ENCODE measurements around the gene NUDT4B. TPM values are rescaled to one million over a fixed set of nuclear protein-coding genes. Genes with fewer than 3 reads are reported as not detected.
"Not testable (repeated sequence)": the region's sequence is repeated elsewhere in the genome, so short reads cannot be mapped to it uniquely, and the experiment has no call there.

The NUDT4B gene
- total RNA-seq, 6 experiments from 2014 or later = 0.83 to 1.1 TPM; not detected in 4

- DNase-seq; H3K4me3 Mint-ChIP-seq; H3K36me3 Mint-ChIP-seq (ENCODE audit: low read depth); H3K27me3 Mint-ChIP-seq (ENCODE audit: insufficient read depth); H3K27ac Mint-ChIP-seq; H3K9me3 Mint-ChIP-seq; H3K4me1 Mint-ChIP-seq (ENCODE audit: low read depth): not testable (repeated sequence)
Observed at GRCh38 chr1:148724872-148725271, 23.7 kb upstream of the NUDT4B start.

- H3K36me3 Mint-ChIP-seq (ENCODE audit: low read depth); H3K4me3 Mint-ChIP-seq; H3K27ac Mint-ChIP-seq; H3K9me3 Mint-ChIP-seq; H3K27me3 Mint-ChIP-seq (ENCODE audit: insufficient read depth); H3K4me1 Mint-ChIP-seq (ENCODE audit: low read depth); DNase-seq: not testable (repeated sequence)
Observed at GRCh38 chr1:148727862-148728261, 20.7 kb upstream of the NUDT4B start.

- H3K9me3 Mint-ChIP-seq; H3K4me1 Mint-ChIP-seq (ENCODE audit: low read depth); H3K27ac Mint-ChIP-seq; H3K27me3 Mint-ChIP-seq (ENCODE audit: insufficient read depth); DNase-seq; H3K36me3 Mint-ChIP-seq (ENCODE audit: low read depth); H3K4me3 Mint-ChIP-seq: not testable (repeated sequence)
Observed at GRCh38 chr1:148729128-148729527, 19.4 kb upstream of the NUDT4B start.

- not testable (repeated sequence) for H3K4me3 Mint-ChIP-seq; DNase-seq; H3K9me3 Mint-ChIP-seq; H3K27me3 Mint-ChIP-seq (ENCODE audit: insufficient read depth); H3K27ac Mint-ChIP-seq; H3K36me3 Mint-ChIP-seq (ENCODE audit: low read depth); H3K4me1 Mint-ChIP-seq (ENCODE audit: low read depth)
Observed at GRCh38 chr1:148729541-148729940, 19.0 kb upstream of the NUDT4B start.

GRCh38 chr1:148732277-148732676, 16.3 kb upstream of the NUDT4B start:
- H3K4me3 Mint-ChIP-seq; H3K36me3 Mint-ChIP-seq (ENCODE audit: low read depth); H3K27ac Mint-ChIP-seq; DNase-seq; H3K27me3 Mint-ChIP-seq (ENCODE audit: insufficient read depth); H3K4me1 Mint-ChIP-seq (ENCODE audit: low read depth); H3K9me3 Mint-ChIP-seq: not testable (repeated sequence)

- H3K27me3 Mint-ChIP-seq (ENCODE audit: insufficient read depth); H3K9me3 Mint-ChIP-seq; H3K4me1 Mint-ChIP-seq (ENCODE audit: low read depth); H3K27ac Mint-ChIP-seq; DNase-seq; H3K4me3 Mint-ChIP-seq; H3K36me3 Mint-ChIP-seq (ENCODE audit: low read depth): not testable (repeated sequence)
Observed at GRCh38 chr1:148733585-148734310, 14.8 kb upstream of the NUDT4B start.

GRCh38 chr1:148734311-148734662, 14.3 kb upstream of the NUDT4B start:
- H3K4me1 Mint-ChIP-seq (ENCODE audit: low read depth) = not testable (repeated sequence)

GRCh38 chr1:148735538-148735937, 13.0 kb upstream of the NUDT4B start:
- not testable (repeated sequence) for H3K27ac Mint-ChIP-seq; H3K36me3 Mint-ChIP-seq (ENCODE audit: low read depth)

More at GRCh38 chr1:148734311-148734662, 14.3 kb upstream of the NUDT4B start:
- not testable (repeated sequence) for H3K4me3 Mint-ChIP-seq; H3K27ac Mint-ChIP-seq; H3K27me3 Mint-ChIP-seq (ENCODE audit: insufficient read depth); H3K9me3 Mint-ChIP-seq; DNase-seq; H3K36me3 Mint-ChIP-seq (ENCODE audit: low read depth)

GRCh38 chr1:148738667-148739066, 9.9 kb upstream of the NUDT4B start:
- H3K4me3 Mint-ChIP-seq; H3K4me1 Mint-ChIP-seq (ENCODE audit: low read depth); H3K36me3 Mint-ChIP-seq (ENCODE audit: low read depth): not testable (repeated sequence)

More at GRCh38 chr1:148735538-148735937, 13.0 kb upstream of the NUDT4B start:
- H3K9me3 Mint-ChIP-seq; H3K4me3 Mint-ChIP-seq; H3K4me1 Mint-ChIP-seq (ENCODE audit: low read depth); DNase-seq; H3K27me3 Mint-ChIP-seq (ENCODE audit: insufficient read depth): not testable (repeated sequence)

GRCh38 chr1:148743200-148743599, 5.4 kb upstream of the NUDT4B start:
- not testable (repeated sequence) for H3K36me3 Mint-ChIP-seq (ENCODE audit: low read depth); H3K4me1 Mint-ChIP-seq (ENCODE audit: low read depth); H3K27ac Mint-ChIP-seq; H3K27me3 Mint-ChIP-seq (ENCODE audit: insufficient read depth); DNase-seq; H3K4me3 Mint-ChIP-seq; H3K9me3 Mint-ChIP-seq

More at GRCh38 chr1:148738667-148739066, 9.9 kb upstream of the NUDT4B start:
- not testable (repeated sequence) for H3K27me3 Mint-ChIP-seq (ENCODE audit: insufficient read depth); H3K27ac Mint-ChIP-seq; H3K9me3 Mint-ChIP-seq; DNase-seq

- not testable (repeated sequence) for H3K9me3 Mint-ChIP-seq; H3K4me3 Mint-ChIP-seq; H3K4me1 Mint-ChIP-seq (ENCODE audit: low read depth); H3K36me3 Mint-ChIP-seq (ENCODE audit: low read depth); DNase-seq; H3K27me3 Mint-ChIP-seq (ENCODE audit: insufficient read depth); H3K27ac Mint-ChIP-seq
Observed at GRCh38 chr1:148743726-148744720, 4.6 kb upstream of the NUDT4B start.

- H3K9me3 Mint-ChIP-seq; H3K4me1 Mint-ChIP-seq (ENCODE audit: low read depth); H3K4me3 Mint-ChIP-seq; DNase-seq; H3K36me3 Mint-ChIP-seq (ENCODE audit: low read depth); H3K27me3 Mint-ChIP-seq (ENCODE audit: insufficient read depth); H3K27ac Mint-ChIP-seq: not testable (repeated sequence)
Observed at GRCh38 chr1:148749335-148749681, 734 bp downstream of the NUDT4B start.

GRCh38 chr1:148756231-148756630, 7.7 kb downstream of the NUDT4B start:
- not testable (repeated sequence) for H3K4me1 Mint-ChIP-seq (ENCODE audit: low read depth); H3K27me3 Mint-ChIP-seq (ENCODE audit: insufficient read depth); H3K27ac Mint-ChIP-seq; H3K36me3 Mint-ChIP-seq (ENCODE audit: low read depth); DNase-seq; H3K9me3 Mint-ChIP-seq; H3K4me3 Mint-ChIP-seq

GRCh38 chr1:148757446-148757845, 8.9 kb downstream of the NUDT4B start:
- DNase-seq; H3K9me3 Mint-ChIP-seq; H3K27me3 Mint-ChIP-seq (ENCODE audit: insufficient read depth); H3K27ac Mint-ChIP-seq; H3K36me3 Mint-ChIP-seq (ENCODE audit: low read depth); H3K4me3 Mint-ChIP-seq; H3K4me1 Mint-ChIP-seq (ENCODE audit: low read depth): not testable (repeated sequence)

All from HFFc6 (cell line).